Astrocyte (in vitro differentiated cells and primary cell): ENCODE results near the gene CELA2B. TPM values are rescaled to one million over a fixed set of nuclear protein-coding genes. Genes with fewer than 3 reads are reported as not detected.
"Not testable (repeated sequence)": the region's sequence is repeated elsewhere in the genome, so short reads cannot be mapped to it uniquely, and the experiment has no call there.

Experiments used
- DNase-seq: peaks from one replicate; pipeline ENCODE4 v3.0.0-alpha.2; 2010; ENCODE audit warnings: low read depth
- FAIRE-seq: peaks from 2 replicates; lab custom pipeline; 2011; peaks lifted over from hg19 to GRCh38; lab: Jason Lieb, UNC
- H2AFZ ChIP-seq: 2 replicates; pipeline ENCODE4 v1.6.0; 2012; ENCODE audit warnings: low read depth, low read length, inconsistent platforms
- H3K27ac ChIP-seq: 2 replicates; pipeline ENCODE4 v1.5.1; 2011; ENCODE audit warnings: low read depth, low read length, inconsistent platforms
- H3K27me3 ChIP-seq: 2 replicates; pipeline ENCODE4 v1.6.0; 2011; ENCODE audit warnings: low read length, inconsistent platforms; ENCODE audit not compliant: insufficient read depth
- H3K36me3 ChIP-seq: 2 replicates; pipeline ENCODE4 v1.5.1; 2011; ENCODE audit warnings: low read length, inconsistent platforms; ENCODE audit not compliant: insufficient read depth
- H3K4me1 ChIP-seq: 2 replicates; pipeline ENCODE4 v1.5.1; 2011; ENCODE audit warnings: low read length, inconsistent platforms; ENCODE audit not compliant: insufficient read depth
- H3K4me2 ChIP-seq: 2 replicates; pipeline ENCODE4 v1.6.0; 2012; ENCODE audit warnings: low read length, inconsistent platforms
- H3K4me3 ChIP-seq: 2 replicates; pipeline ENCODE4 v1.5.1; 2011; ENCODE audit warnings: low read depth, mild to moderate bottlenecking, low read length, inconsistent platforms; ENCODE audit not compliant: insufficient read depth
- H3K79me2 ChIP-seq: 2 replicates; pipeline ENCODE4 v1.6.0; 2012; ENCODE audit warnings: mild to moderate bottlenecking, low read length, inconsistent platforms; ENCODE audit not compliant: insufficient read depth
- H3K9ac ChIP-seq: 2 replicates; pipeline ENCODE4 v1.6.0; 2012; ENCODE audit warnings: mild to moderate bottlenecking, low read length, inconsistent platforms
- H3K9me3 ChIP-seq: 2 replicates; pipeline ENCODE4 v1.5.1; 2012; ENCODE audit warnings: low read depth, mild to moderate bottlenecking, low read length, inconsistent platforms; ENCODE audit not compliant: insufficient read depth
- H4K20me1 ChIP-seq: 2 replicates; pipeline ENCODE4 v1.6.0; 2012; ENCODE audit warnings: low read length, inconsistent platforms; ENCODE audit not compliant: insufficient read depth
- H3K27ac Mint-ChIP-seq: one replicate; pipeline ENCODE4 v1.8.0; 2021; ENCODE audit warnings: mild to moderate bottlenecking, mixed read lengths; ENCODE audit not compliant: unreplicated experiment
- H3K27me3 Mint-ChIP-seq: one replicate; pipeline ENCODE4 v1.8.0; 2021; ENCODE audit warnings: low read depth, mixed read lengths; ENCODE audit not compliant: unreplicated experiment
- H3K36me3 Mint-ChIP-seq: one replicate; pipeline ENCODE4 v1.8.0; 2021; ENCODE audit warnings: low read depth, mixed read lengths; ENCODE audit not compliant: unreplicated experiment
- H3K4me1 Mint-ChIP-seq: one replicate; pipeline ENCODE4 v1.8.0; 2021; ENCODE audit warnings: low read depth, mixed read lengths; ENCODE audit not compliant: unreplicated experiment
- H3K4me3 Mint-ChIP-seq: one replicate; pipeline ENCODE4 v1.8.0; 2021; ENCODE audit warnings: mild to moderate bottlenecking, moderate library complexity, mixed read lengths; ENCODE audit not compliant: unreplicated experiment
- H3K9me3 Mint-ChIP-seq: one replicate; pipeline ENCODE4 v1.8.0; 2021; ENCODE audit warnings: mild to moderate bottlenecking, mixed read lengths; ENCODE audit not compliant: unreplicated experiment
- CTCF ChIP-seq: IDR thresholded peaks from 2 replicates; pipeline ENCODE4 v1.5.1; 2011; ENCODE audit warnings: low read depth, mild to moderate bottlenecking, inconsistent platforms, low read length, moderate library complexity; ENCODE audit not compliant: insufficient read depth
- EZH2 ChIP-seq: IDR thresholded peaks from 2 replicates; pipeline ENCODE4 v1.6.1; 2012; ENCODE audit warnings: mild to moderate bottlenecking, low read length, inconsistent platforms; ENCODE audit not compliant: insufficient read depth
- total RNA-seq: library from RNA; stranded (reverse); gene quantifications from 2 replicates; pipeline ENCODE4 v1.2.1, GENCODE V29; 2021

Gene CELA2B
- total RNA-seq, 1 donor from 2014 or later, result not detected

- Histone ChIP-seq H3K79me2 (no peaks in the 10 kb centered on the region), H3K4me2 (no peak overlapping the region), H3K27me3 (no peaks in the 10 kb centered on the region), H3K9me3 (no peaks in the 10 kb centered on the region), H3K36me3 (no peaks in the 10 kb centered on the region), H3K27ac (no peak overlapping the region), H4K20me1 (no peaks in the 10 kb centered on the region), H3K4me3 (no peak overlapping the region), H3K9ac (no peak overlapping the region), H2AFZ (no peak overlapping the region), H3K4me1 (no peaks in the 10 kb centered on the region)
- FAIRE-seq (no peak), DNase-seq (no peak)
- no peaks in the 10 kb centered on the region for H3K36me3 Mint-ChIP-seq
- TF ChIP-seq CTCF (no peak), EZH2 (no peak)
- no peak overlapping the region for H3K4me3 Mint-ChIP-seq
- H3K9me3 Mint-ChIP-seq, result peaks cover 2% of the 10 kb centered on the region
- H3K4me1 Mint-ChIP-seq, result no peaks in the 10 kb centered on the region
- peaks cover 18% of the 10 kb centered on the region for H3K27me3 Mint-ChIP-seq
- H3K27ac Mint-ChIP-seq, result no peak overlapping the region
Measured at GRCh38 chr1:15469361-15469760, 6.5 kb upstream of the CELA2B start.

- not testable (repeated sequence) for H3K4me1 ChIP-seq, H3K79me2 ChIP-seq, H3K4me3 ChIP-seq, H3K27me3 ChIP-seq, H4K20me1 ChIP-seq, DNase-seq, H3K27ac ChIP-seq, H2AFZ ChIP-seq, H3K36me3 ChIP-seq, H3K4me1 Mint-ChIP-seq, H3K4me3 Mint-ChIP-seq, H3K4me2 ChIP-seq, H3K9me3 ChIP-seq, H3K9ac ChIP-seq, H3K9me3 Mint-ChIP-seq, H3K36me3 Mint-ChIP-seq, FAIRE-seq
- Mint-ChIP-seq H3K27ac (peak overlapping the region; percentile 53), H3K27me3 (peaks cover 14% of the 10 kb centered on the region)
Measured at GRCh38 chr1:15469821-15470448, 6.0 kb upstream of the CELA2B start.

- H3K4me3 Mint-ChIP-seq, result not testable (repeated sequence)
Measured at GRCh38 chr1:15471067-15471466, 4.8 kb upstream of the CELA2B start.

GRCh38 chr1:15471723-15472122, 4.2 kb upstream of the CELA2B start:
- not testable (repeated sequence) for H3K9me3 Mint-ChIP-seq, H3K4me3 ChIP-seq, H3K4me2 ChIP-seq, H3K9me3 ChIP-seq, FAIRE-seq, H3K36me3 Mint-ChIP-seq, H3K27ac ChIP-seq, H3K4me3 Mint-ChIP-seq, H4K20me1 ChIP-seq, H3K4me1 Mint-ChIP-seq, H3K36me3 ChIP-seq, DNase-seq, H3K27ac Mint-ChIP-seq, H3K4me1 ChIP-seq, H3K27me3 ChIP-seq, H2AFZ ChIP-seq, H3K79me2 ChIP-seq, H3K9ac ChIP-seq
- H3K27me3 Mint-ChIP-seq, result peaks cover 14% of the 10 kb centered on the region

More at GRCh38 chr1:15471067-15471466, 4.8 kb upstream of the CELA2B start:
- H3K9ac ChIP-seq, H3K36me3 Mint-ChIP-seq, H4K20me1 ChIP-seq, H2AFZ ChIP-seq, H3K27ac Mint-ChIP-seq, H3K36me3 ChIP-seq, H3K4me2 ChIP-seq, H3K9me3 Mint-ChIP-seq, H3K27me3 ChIP-seq, H3K4me1 Mint-ChIP-seq, H3K9me3 ChIP-seq, FAIRE-seq, H3K4me1 ChIP-seq, H3K27ac ChIP-seq, H3K4me3 ChIP-seq, H3K79me2 ChIP-seq, DNase-seq: not testable (repeated sequence)
- peaks cover 14% of the 10 kb centered on the region for H3K27me3 Mint-ChIP-seq
